Cerebellar nuclear complex (tissue), 1 donor: ENCODE data around the gene CDC14A.

Experiments
- DNase-seq, 2 experiments: peaks; one replicate each; lab custom pipeline; 2025; lab: John Stamatoyannopoulos, UW

CDC14A gene

GRCh38 chr1:100452641-100453040, 100.3 kb downstream of the CDC14A start:
- no peak for DNase-seq

- no peak for DNase-seq
Measured at GRCh38 chr1:100455478-100456072, 103.3 kb downstream of the CDC14A start.

GRCh38 chr1:100456880-100457279, 104.6 kb downstream of the CDC14A start:
- no peak for DNase-seq

GRCh38 chr1:100457683-100458082, 105.4 kb downstream of the CDC14A start:
- no peak for DNase-seq

- no peak for DNase-seq
Measured at GRCh38 chr1:100458661-100459357, 106.5 kb downstream of the CDC14A start.

GRCh38 chr1:100459358-100460114, 107.2 kb downstream of the CDC14A start:
- DNase-seq: no peak

GRCh38 chr1:100461222-100461621, 108.9 kb downstream of the CDC14A start:
- no peak for DNase-seq

GRCh38 chr1:100462326-100463025, 110.2 kb downstream of the CDC14A start:
- no peak for DNase-seq

GRCh38 chr1:100463791-100464424, 111.6 kb downstream of the CDC14A start:
- no peak for DNase-seq

- no peak for DNase-seq
Measured at GRCh38 chr1:100469578-100469977, 117.3 kb downstream of the CDC14A start.

- DNase-seq: no peak
Measured at GRCh38 chr1:100474834-100475233, 122.5 kb downstream of the CDC14A start.

GRCh38 chr1:100476735-100477290, 124.5 kb downstream of the CDC14A start:
- DNase-seq: no peak

- no peak for DNase-seq
Measured at GRCh38 chr1:100478816-100479215, 126.5 kb downstream of the CDC14A start.

- no peak for DNase-seq
Measured at GRCh38 chr1:100479620-100480338, 127.5 kb downstream of the CDC14A start.

- DNase-seq: no peak
Measured at GRCh38 chr1:100481303-100481702, 129.0 kb downstream of the CDC14A start.

GRCh38 chr1:100482167-100482566, 129.9 kb downstream of the CDC14A start:
- no peak for DNase-seq

GRCh38 chr1:100482748-100483147, 130.4 kb downstream of the CDC14A start:
- DNase-seq: no peak

GRCh38 chr1:100483230-100483629, 130.9 kb downstream of the CDC14A start:
- DNase-seq: no peak

- DNase-seq: no peak
Measured at GRCh38 chr1:100485855-100486258, 133.6 kb downstream of the CDC14A start.

GRCh38 chr1:100494393-100495084, 142.2 kb downstream of the CDC14A start:
- no peak for DNase-seq
